GM12873 (cell line): Measurements from ENCODE around the gene PRND.

Experiments
- CTCF ChIP-seq: IDR thresholded peaks from 2 replicates; pipeline ENCODE4 v1.5.1; 2012; ENCODE audit warnings: low read depth, mild to moderate bottlenecking, moderate library complexity, low read length, control low read depth; ENCODE audit not compliant: insufficient read depth; ENCODE audit errors: missing control alignments

PRND gene

GRCh38 chr20:4748847-4749246 lies 27.1 kb downstream of the PRND start:
- no peak for TF ChIP-seq CTCF

- TF ChIP-seq CTCF = no peak
Observed at GRCh38 chr20:4749326-4749725, 27.6 kb downstream of the PRND start.

GRCh38 chr20:4750381-4750780 lies 28.7 kb downstream of the PRND start:
- no peak for TF ChIP-seq CTCF

GRCh38 chr20:4759100-4759884 lies 37.6 kb downstream of the PRND start:
- TF ChIP-seq CTCF = peak; percentile 75

GRCh38 chr20:4763261-4763660 lies 41.6 kb downstream of the PRND start:
- TF ChIP-seq CTCF = no peak

- no peak for TF ChIP-seq CTCF
Observed at GRCh38 chr20:4763723-4764510, 42.2 kb downstream of the PRND start.

- TF ChIP-seq CTCF = no peak
Observed at GRCh38 chr20:4764805-4765204, 43.1 kb downstream of the PRND start.
